HL-60 (cell line): ENCODE results near the gene FAM219A.

Source experiments
- CTCF ChIP-seq: IDR thresholded peaks from one replicate; pipeline ENCODE4 v1.5.1; 2011; ENCODE audit warnings: low read length, control low read depth, inconsistent platforms; ENCODE audit not compliant: insufficient read depth
- POLR2AphosphoS5 ChIP-seq: IDR thresholded peaks from 2 replicates; pipeline ENCODE4 v1.6.1; 2012; ENCODE audit warnings: low read depth

- no peak for TF ChIP-seq CTCF
- no peak for TF ChIP-seq POLR2AphosphoS5
Observed at GRCh38 chr9:34408173-34408572, 50.2 kb downstream of the FAM219A start.
